Measurements from ENCODE around the gene STXBP5.

Gene STXBP5

DNA sequence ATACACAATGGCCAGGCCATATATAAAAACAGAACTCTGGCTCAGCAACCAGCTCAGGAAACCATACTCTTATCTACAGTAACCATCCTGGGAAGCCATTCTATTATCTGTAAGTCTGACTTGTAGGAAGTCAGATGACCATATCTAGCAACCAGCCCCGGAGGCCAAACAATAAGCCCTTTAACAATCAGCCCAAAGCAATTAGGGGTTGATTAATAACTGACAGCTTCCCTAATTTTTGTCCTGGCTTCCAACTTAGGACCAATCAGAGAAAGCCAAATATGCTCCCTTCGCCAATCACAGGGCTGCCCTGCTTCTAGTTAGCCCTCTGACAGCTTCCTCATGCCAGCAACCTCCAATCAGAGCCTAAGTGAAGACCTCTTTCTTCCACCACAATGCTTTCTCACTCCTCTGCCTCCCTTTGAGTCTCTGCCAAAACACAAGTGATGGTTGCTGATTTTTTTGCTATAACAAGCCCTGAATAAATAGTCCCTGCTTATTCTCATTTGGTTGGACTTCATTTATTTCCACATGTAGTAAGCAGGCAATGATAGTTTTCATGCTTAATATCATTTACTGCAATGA, 37.8 kb upstream of the STXBP5 start:
- no peaks in the 10 kb centered on the region for H3K36me3 ChIP-seq (ENCODE audit: control insufficient read depth, insufficient read depth, low read length)
- no peaks in the 10 kb centered on the region for H3K27me3 ChIP-seq (ENCODE audit: control insufficient read depth, insufficient read depth, low read length)
- H3K4me3 ChIP-seq (ENCODE audit: low read depth, low read length), result no peak overlapping the region
- H3K4me1 ChIP-seq (ENCODE audit: control insufficient read depth, insufficient read depth, low read length), result no peaks in the 10 kb centered on the region
- H3K9me3 ChIP-seq (ENCODE audit: control insufficient read depth, insufficient read depth, low read length), result no peaks in the 10 kb centered on the region
- no peak overlapping the region for H3K9ac ChIP-seq (ENCODE audit: low read depth, low read length)

DNA sequence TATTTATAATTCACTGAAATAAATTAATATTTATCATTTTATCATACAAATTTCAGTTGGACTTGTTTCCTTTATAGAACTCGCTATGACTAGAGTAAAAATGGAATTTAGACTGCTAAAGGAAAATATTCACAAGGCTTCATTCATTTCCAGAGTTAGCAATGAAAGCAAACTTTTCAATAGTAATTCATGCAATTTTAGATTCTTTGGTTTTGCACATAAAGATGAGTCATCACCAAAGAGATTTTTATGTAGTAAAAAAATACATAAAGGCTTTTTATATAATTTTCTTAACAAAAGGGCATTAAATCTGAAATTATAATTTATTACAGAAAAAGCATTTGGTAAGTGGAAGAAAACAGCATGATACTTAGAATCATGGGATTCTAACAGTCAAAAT, 37.2 kb upstream of the STXBP5 start:
- no peaks in the 10 kb centered on the region for H3K4me1 ChIP-seq (ENCODE audit: control insufficient read depth, insufficient read depth, low read length)
- H3K36me3 ChIP-seq (ENCODE audit: control insufficient read depth, insufficient read depth, low read length), result no peaks in the 10 kb centered on the region
- H3K4me3 ChIP-seq (ENCODE audit: low read depth, low read length), result no peak overlapping the region
- H3K9ac ChIP-seq (ENCODE audit: low read depth, low read length), result no peak overlapping the region
- H3K27me3 ChIP-seq (ENCODE audit: control insufficient read depth, insufficient read depth, low read length), result no peaks in the 10 kb centered on the region
- H3K9me3 ChIP-seq (ENCODE audit: control insufficient read depth, insufficient read depth, low read length), result no peaks in the 10 kb centered on the region

DNA sequence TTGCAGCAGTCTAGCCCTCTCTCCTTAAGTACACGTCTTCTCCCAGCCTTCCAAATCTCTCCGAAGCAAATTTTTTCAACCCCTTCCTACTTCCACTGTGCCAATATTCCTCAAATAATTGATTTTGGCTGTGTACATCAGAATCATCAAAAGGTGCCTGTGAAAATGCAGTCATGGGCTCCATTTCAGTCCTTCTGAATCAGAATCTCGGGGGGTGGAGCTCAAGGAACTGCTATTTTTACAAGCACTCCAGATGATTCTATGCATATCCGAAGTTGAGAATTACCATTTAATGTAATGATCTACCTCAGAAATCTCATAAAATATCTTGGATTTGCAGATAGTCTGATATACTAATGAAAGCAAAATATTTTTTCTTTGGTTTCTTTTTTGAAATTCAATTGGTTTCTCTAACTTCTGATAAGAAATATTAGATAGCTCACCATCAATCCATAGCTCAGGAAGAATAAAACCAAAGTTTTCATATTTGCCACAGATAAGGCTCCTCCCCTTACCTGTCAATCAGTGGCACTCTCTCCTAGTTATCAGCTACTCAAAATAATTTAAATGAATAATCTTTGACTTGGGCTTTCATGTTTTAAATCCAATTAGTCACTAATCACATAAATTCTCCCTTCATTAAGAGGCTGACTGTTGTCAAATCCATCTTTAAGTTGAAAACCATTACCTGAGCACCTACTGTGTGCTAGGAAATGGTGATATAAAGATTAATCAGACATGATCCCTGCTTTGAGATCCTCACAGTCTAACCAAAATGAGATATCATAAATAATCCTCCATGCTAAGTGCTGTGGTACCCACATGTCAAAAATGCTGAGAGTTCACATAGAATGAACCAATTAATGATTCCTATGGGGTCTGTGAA, 36.4 kb upstream of the STXBP5 start:
- H3K9ac ChIP-seq (ENCODE audit: low read depth, low read length), result no peak overlapping the region
- H3K9me3 ChIP-seq (ENCODE audit: control insufficient read depth, insufficient read depth, low read length), result no peaks in the 10 kb centered on the region
- H3K27me3 ChIP-seq (ENCODE audit: control insufficient read depth, insufficient read depth, low read length), result no peaks in the 10 kb centered on the region
- no peaks in the 10 kb centered on the region for H3K36me3 ChIP-seq (ENCODE audit: control insufficient read depth, insufficient read depth, low read length)
- H3K4me1 ChIP-seq (ENCODE audit: control insufficient read depth, insufficient read depth, low read length), result no peaks in the 10 kb centered on the region
- no peak overlapping the region for H3K4me3 ChIP-seq (ENCODE audit: low read depth, low read length)

DNA sequence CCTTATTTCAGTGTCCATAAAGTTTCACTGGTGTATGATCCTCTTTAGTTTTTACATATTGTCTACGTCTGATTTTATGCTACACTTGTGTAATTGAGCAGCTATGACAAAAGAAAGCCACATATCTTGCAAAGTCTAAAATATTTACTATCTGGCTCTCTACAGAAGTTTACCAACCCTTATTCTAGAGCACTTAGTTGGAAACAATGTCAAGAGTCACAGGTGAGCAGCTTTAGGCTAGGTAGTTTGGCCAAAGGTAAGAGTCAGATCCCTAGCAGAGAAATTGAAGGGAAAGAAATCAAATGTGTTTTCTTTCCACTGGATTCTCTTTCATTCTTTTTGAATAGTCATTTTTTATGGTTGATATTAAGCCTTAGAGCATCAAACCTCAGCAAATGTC, 34.7 kb upstream of the STXBP5 start:
- no peaks in the 10 kb centered on the region for H3K36me3 ChIP-seq (ENCODE audit: control insufficient read depth, insufficient read depth, low read length)
- H3K4me3 ChIP-seq (ENCODE audit: low read depth, low read length), result no peak overlapping the region
- H3K9me3 ChIP-seq (ENCODE audit: control insufficient read depth, insufficient read depth, low read length), result no peaks in the 10 kb centered on the region
- no peaks in the 10 kb centered on the region for H3K27me3 ChIP-seq (ENCODE audit: control insufficient read depth, insufficient read depth, low read length)
- H3K4me1 ChIP-seq (ENCODE audit: control insufficient read depth, insufficient read depth, low read length), result no peaks in the 10 kb centered on the region
- H3K9ac ChIP-seq (ENCODE audit: low read depth, low read length), result no peak overlapping the region

DNA sequence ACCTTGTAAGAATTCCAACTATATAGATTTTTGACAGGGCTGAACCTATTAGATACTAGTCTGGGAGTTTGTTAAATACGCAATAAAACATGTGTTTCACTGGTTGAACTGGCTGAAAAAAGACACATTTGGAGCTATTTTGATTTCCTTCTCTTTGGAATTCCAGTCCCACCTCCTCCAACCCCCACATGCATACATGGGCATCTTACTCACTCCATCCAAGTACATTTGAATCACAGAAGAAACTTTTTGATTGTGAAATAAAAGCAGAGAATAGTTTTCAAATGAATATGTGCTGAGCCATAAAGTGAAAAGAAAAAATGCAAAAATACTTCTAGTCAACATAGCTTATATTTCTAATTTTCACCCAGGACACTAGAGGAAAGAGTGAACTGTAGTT, 33.9 kb upstream of the STXBP5 start:
- Histone ChIP-seq H3K4me3 (ENCODE audit: low read depth, low read length) (no peak overlapping the region), H3K27me3 (ENCODE audit: control insufficient read depth, insufficient read depth, low read length) (no peaks in the 10 kb centered on the region), H3K9me3 (ENCODE audit: control insufficient read depth, insufficient read depth, low read length) (no peaks in the 10 kb centered on the region), H3K9ac (ENCODE audit: low read depth, low read length) (no peak overlapping the region), H3K36me3 (ENCODE audit: control insufficient read depth, insufficient read depth, low read length) (no peaks in the 10 kb centered on the region), H3K4me1 (ENCODE audit: control insufficient read depth, insufficient read depth, low read length) (no peaks in the 10 kb centered on the region)

DNA sequence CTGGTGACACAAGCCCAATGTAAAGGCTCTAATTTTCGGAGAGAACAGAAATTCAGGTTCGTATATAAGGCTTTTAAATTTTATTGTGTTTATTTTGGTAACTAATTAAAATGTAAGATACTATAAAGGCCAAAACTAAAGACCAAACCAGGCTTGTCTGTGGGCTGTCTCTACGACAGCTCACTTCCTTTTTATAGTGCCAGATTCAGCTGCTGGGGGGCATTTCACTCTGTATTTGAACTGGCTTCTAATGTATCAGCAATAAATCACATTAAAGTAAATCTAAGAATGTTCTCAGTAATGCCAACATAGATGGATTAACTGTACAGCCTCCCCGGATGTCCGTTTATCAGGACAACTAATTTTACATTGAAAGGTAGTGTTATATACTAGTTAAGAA, 31.1 kb upstream of the STXBP5 start:
- no peaks in the 10 kb centered on the region for H3K36me3 ChIP-seq (ENCODE audit: control insufficient read depth, insufficient read depth, low read length)
- no peak overlapping the region for H3K4me3 ChIP-seq (ENCODE audit: low read depth, low read length)
- no peaks in the 10 kb centered on the region for H3K27me3 ChIP-seq (ENCODE audit: control insufficient read depth, insufficient read depth, low read length)
- H3K4me1 ChIP-seq (ENCODE audit: control insufficient read depth, insufficient read depth, low read length), result no peaks in the 10 kb centered on the region
- H3K9ac ChIP-seq (ENCODE audit: low read depth, low read length), result no peak overlapping the region
- no peaks in the 10 kb centered on the region for H3K9me3 ChIP-seq (ENCODE audit: control insufficient read depth, insufficient read depth, low read length)

DNA sequence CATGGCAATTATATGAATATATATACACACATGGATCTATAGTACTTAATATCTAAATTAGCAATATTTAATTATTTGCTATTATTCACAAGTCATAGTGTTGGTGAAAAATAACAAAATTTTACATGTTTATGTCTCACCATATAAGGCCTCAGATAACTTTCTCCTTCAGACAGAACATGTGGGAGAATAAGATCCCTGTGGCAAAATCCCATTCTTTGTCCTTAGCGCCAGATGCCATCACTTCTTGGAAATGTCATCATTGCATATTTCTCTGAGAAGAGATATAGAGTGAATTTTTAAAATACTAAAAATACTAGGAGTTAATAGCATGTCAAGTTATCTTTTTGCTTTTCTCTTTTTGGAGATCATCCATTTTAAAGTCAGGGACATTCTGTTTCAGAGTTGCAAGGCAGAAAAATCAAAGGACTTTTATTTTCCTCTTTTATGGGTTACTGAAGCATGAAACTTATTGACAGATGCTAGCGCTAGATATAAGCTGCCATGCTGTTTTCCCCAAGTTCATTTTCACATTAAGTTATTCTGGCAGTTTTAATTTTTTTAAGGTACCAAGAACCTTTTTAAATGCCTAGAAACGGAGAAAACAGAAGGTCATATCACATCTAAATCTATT, 30.4 kb upstream of the STXBP5 start:
- H3K4me1 ChIP-seq (ENCODE audit: control insufficient read depth, insufficient read depth, low read length), result no peaks in the 10 kb centered on the region
- H3K4me3 ChIP-seq (ENCODE audit: low read depth, low read length), result no peak overlapping the region
- H3K27me3 ChIP-seq (ENCODE audit: control insufficient read depth, insufficient read depth, low read length), result no peaks in the 10 kb centered on the region
- H3K9ac ChIP-seq (ENCODE audit: low read depth, low read length), result no peak overlapping the region
- H3K9me3 ChIP-seq (ENCODE audit: control insufficient read depth, insufficient read depth, low read length), result no peaks in the 10 kb centered on the region
- H3K36me3 ChIP-seq (ENCODE audit: control insufficient read depth, insufficient read depth, low read length), result no peaks in the 10 kb centered on the region

DNA sequence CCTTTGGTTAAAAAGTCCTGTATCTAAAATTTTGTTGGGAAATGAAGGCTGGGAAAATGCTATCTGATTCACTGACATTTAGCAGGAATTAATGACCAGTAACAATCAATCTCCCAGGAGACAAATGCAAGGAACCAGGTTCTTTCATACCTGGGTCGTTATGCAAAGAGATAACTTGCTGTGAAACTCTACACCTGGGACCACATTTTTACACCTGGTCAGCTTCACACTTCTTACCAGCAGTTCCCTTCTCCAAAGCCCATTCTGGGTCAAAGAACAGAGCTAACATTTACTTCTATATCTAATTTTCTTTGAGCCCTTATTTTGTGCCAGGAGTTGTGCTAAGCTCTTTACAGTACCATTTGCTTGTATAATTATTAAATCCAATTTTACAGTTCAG, 27.4 kb upstream of the STXBP5 start:
- Histone ChIP-seq H3K9ac (ENCODE audit: low read depth, low read length) (no peak overlapping the region), H3K4me3 (ENCODE audit: low read depth, low read length) (no peak overlapping the region), H3K36me3 (ENCODE audit: control insufficient read depth, insufficient read depth, low read length) (no peaks in the 10 kb centered on the region), H3K9me3 (ENCODE audit: control insufficient read depth, insufficient read depth, low read length) (no peaks in the 10 kb centered on the region), H3K27me3 (ENCODE audit: control insufficient read depth, insufficient read depth, low read length) (no peaks in the 10 kb centered on the region), H3K4me1 (ENCODE audit: control insufficient read depth, insufficient read depth, low read length) (no peaks in the 10 kb centered on the region)

DNA sequence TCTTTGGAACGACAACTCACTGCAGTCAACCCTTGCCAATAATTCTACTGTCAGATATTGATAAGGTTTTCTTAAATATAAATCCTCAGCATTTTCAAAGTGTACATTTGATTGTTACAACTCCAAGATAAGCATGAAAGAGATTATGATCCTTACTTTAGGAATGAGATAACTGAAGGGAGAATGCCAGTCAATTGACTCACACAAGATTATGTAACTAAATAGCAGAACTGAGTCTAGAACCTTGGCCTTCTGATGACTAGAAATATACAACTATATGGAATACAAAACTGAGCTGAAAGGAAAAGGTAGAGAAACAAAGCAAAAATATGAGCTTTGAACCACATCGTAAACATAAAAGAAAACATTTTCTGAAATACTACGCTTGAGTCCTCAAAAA, 26.9 kb upstream of the STXBP5 start:
- no peak overlapping the region for H3K9ac ChIP-seq (ENCODE audit: low read depth, low read length)
- H3K4me3 ChIP-seq (ENCODE audit: low read depth, low read length), result no peak overlapping the region

DNA sequence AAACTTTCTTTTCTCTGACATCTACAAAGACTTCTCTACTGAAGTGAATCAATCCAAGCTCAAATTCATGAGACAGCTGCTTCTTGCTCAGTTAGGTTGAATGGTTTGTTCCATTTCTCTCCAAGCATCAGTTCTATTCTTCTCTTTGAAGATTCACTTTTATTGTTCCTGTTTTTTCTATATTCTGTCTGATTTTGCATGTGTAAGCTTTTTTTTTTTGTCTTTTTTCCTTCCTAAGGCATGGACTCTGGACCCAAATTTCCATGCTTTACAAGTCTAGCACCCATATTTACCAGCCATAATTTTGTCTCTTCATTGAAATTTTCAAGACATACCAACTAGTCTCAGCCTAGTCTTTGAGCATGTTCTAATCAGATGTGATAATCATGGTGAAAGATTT, 25.9 kb upstream of the STXBP5 start:
- Histone ChIP-seq H3K9ac (ENCODE audit: low read depth, low read length) (no peak overlapping the region), H3K4me3 (ENCODE audit: low read depth, low read length) (no peak overlapping the region), H3K4me1 (ENCODE audit: control insufficient read depth, insufficient read depth, low read length) (no peaks in the 10 kb centered on the region), H3K9me3 (ENCODE audit: control insufficient read depth, insufficient read depth, low read length) (no peaks in the 10 kb centered on the region), H3K27me3 (ENCODE audit: control insufficient read depth, insufficient read depth, low read length) (no peaks in the 10 kb centered on the region), H3K36me3 (ENCODE audit: control insufficient read depth, insufficient read depth, low read length) (no peaks in the 10 kb centered on the region)

More for the DNA sequence above, 26.9 kb upstream of the STXBP5 start:
- Histone ChIP-seq H3K36me3 (ENCODE audit: control insufficient read depth, insufficient read depth, low read length) (no peaks in the 10 kb centered on the region), H3K4me1 (ENCODE audit: control insufficient read depth, insufficient read depth, low read length) (no peaks in the 10 kb centered on the region), H3K27me3 (ENCODE audit: control insufficient read depth, insufficient read depth, low read length) (no peaks in the 10 kb centered on the region), H3K9me3 (ENCODE audit: control insufficient read depth, insufficient read depth, low read length) (no peaks in the 10 kb centered on the region)

DNA sequence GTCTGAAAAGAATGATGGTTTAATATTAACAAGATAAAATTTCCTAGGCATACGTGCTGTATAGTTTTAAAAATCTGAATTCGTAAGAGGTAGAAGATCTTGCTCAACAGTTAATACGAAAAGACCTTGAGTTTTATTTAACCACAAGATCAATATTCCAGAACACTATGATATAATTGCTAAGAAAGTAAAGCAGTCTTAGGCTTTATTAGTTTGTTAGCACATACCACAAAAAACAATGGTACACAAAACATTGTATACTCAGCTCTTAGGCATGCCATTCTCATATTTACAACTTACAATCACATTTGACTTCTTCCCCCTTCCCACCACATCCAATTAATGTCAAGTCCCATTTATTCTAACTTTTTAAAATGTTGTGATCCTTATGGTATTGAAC, 24.4 kb upstream of the STXBP5 start:
- H3K4me3 ChIP-seq (ENCODE audit: low read depth, low read length), result no peak overlapping the region
- H3K36me3 ChIP-seq (ENCODE audit: control insufficient read depth, insufficient read depth, low read length), result no peaks in the 10 kb centered on the region
- H3K9ac ChIP-seq (ENCODE audit: low read depth, low read length), result no peak overlapping the region
- no peaks in the 10 kb centered on the region for H3K9me3 ChIP-seq (ENCODE audit: control insufficient read depth, insufficient read depth, low read length)
- no peaks in the 10 kb centered on the region for H3K4me1 ChIP-seq (ENCODE audit: control insufficient read depth, insufficient read depth, low read length)
- H3K27me3 ChIP-seq (ENCODE audit: control insufficient read depth, insufficient read depth, low read length), result no peaks in the 10 kb centered on the region

DNA sequence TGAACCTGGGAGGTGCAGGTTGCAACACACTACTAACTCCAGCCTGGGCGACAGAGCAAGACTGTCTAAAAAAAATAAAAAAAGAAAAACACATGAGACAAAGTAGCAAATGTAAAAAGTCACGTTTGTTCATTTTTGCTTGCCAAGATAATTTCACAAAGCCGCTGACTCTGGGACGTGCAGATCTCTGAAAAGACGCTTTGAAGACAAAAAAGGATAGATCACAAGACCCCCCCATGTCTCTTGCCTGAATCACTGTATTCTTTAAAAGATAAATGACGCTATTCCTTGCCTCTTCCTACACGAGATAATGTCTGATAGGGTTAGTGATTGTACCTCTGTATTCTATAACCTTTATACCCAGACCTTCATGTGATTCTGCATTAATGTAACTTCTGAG, 23.3 kb upstream of the STXBP5 start:
- peaks cover 1% of the 10 kb centered on the region for H3K4me1 ChIP-seq (ENCODE audit: control insufficient read depth, insufficient read depth, low read length)
- H3K9ac ChIP-seq (ENCODE audit: low read depth, low read length), result no peak overlapping the region

More for the DNA sequence above, 23.3 kb upstream of the STXBP5 start:
- Histone ChIP-seq H3K4me3 (ENCODE audit: low read depth, low read length) (no peak overlapping the region), H3K9me3 (ENCODE audit: control insufficient read depth, insufficient read depth, low read length) (no peaks in the 10 kb centered on the region), H3K36me3 (ENCODE audit: control insufficient read depth, insufficient read depth, low read length) (no peaks in the 10 kb centered on the region), H3K27me3 (ENCODE audit: control insufficient read depth, insufficient read depth, low read length) (no peaks in the 10 kb centered on the region)

Data from iPS-15b (cell line).